SK-N-DZ (cell line): Measurements from ENCODE around the gene USP33. TPM values are rescaled to one million over a fixed set of nuclear protein-coding genes. Genes with fewer than 3 reads are reported as not detected.
"Not testable (repeated sequence)": the region's sequence is repeated elsewhere in the genome, so short reads cannot be mapped to it uniquely, and the experiment has no call there.

Source experiments
- DNase-seq: peaks from one replicate; pipeline ENCODE4 v3.0.0-alpha.2; 2015; ENCODE audit warnings: low spot score
- polyA plus RNA-seq, 2 experiments: library from polyadenylated mRNA; depleted of rRNA; stranded (reverse); fragments of >200 nt; gene quantifications; 2 replicates each; pipeline ENCODE4 v1.2.3, GENCODE V29; 2014

The USP33 gene
- polyA plus RNA-seq (2014; cell fraction: cytosol; rRNA removed) = 66.4 and 70.9 TPM in 2 replicates
- 61.6 and 62.2 TPM in 2 replicates for polyA plus RNA-seq (2014; cell fraction: nucleus; rRNA removed)

- DNase-seq = peak; percentile 87
Measured at GRCh38 chr1:77759071-77760028, at the start of gene USP33. Gene USP33, minus strand, starts transcription at chr1:77759852. Its CDS starts 18,155 bp downstream, at chr1:77741697.

- no peak for DNase-seq
Measured at GRCh38 chr1:77803371-77803770, 43.7 kb upstream of the USP33 start.

GRCh38 chr1:77802026-77802425, 42.4 kb upstream of the USP33 start:
- no peak for DNase-seq

GRCh38 chr1:77797991-77798390, 38.3 kb upstream of the USP33 start:
- DNase-seq = no peak

DNA sequence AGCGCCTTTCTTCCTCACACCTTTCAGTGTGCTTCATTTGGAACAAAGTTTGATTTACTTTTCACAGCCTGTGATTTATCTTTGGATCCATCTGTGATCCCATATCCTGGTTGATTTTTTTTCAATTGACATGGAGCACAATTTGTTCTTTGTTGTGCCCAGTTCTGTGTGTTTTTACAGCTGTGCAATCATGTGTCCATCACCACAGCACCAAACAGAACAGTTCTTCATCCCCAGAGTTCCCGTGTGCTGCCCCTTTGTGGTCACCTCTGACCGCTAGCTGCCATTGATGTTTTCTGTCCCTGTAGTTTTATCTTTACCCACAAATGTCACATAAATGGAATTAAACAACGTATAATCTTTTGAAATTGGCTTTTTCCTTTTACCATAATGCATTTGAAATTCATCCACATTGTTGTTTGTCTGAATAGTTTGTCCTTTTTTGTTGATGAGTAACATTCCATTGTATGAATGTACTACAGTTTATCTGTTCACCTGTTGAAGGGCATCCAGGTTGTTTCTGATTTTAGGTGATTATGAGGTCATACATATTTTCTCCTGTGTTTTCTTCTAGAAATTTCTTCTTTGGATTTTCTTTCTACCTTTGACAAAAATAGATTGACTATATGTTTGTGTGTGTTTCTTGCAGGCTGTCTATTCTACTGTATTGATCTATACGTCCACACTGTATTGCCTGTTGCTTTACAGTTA, 37.2 kb upstream of the USP33 start:
- DNase-seq = no peak

GRCh38 chr1:77794550-77794949, 34.9 kb upstream of the USP33 start:
- DNase-seq = no peak

- DNase-seq = not testable (repeated sequence)
Measured at GRCh38 chr1:77786093-77786741, 26.6 kb upstream of the USP33 start.

DNA sequence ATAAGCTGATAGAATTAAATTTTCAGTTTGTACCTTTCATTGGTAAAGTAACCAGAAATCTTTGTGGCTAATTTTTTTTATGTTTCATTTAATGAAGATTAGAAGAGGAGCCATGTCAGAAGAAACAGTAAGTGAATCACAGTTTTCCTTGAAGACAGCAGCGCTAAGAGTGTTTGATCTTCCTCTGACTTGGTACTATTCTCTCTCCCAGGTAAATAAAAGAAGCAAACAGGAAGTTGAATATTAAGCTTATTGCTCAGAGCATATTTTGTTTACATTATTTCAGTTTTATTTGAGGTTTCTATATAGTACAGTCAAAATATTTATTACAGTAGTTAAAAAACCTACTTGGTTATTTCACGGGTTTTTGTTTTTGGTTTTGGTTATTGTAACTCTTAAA, 23.5 kb upstream of the USP33 start:
- no peak for DNase-seq

- DNase-seq = no peak
Measured at GRCh38 chr1:77781683-77782082, 22.0 kb upstream of the USP33 start.

DNA sequence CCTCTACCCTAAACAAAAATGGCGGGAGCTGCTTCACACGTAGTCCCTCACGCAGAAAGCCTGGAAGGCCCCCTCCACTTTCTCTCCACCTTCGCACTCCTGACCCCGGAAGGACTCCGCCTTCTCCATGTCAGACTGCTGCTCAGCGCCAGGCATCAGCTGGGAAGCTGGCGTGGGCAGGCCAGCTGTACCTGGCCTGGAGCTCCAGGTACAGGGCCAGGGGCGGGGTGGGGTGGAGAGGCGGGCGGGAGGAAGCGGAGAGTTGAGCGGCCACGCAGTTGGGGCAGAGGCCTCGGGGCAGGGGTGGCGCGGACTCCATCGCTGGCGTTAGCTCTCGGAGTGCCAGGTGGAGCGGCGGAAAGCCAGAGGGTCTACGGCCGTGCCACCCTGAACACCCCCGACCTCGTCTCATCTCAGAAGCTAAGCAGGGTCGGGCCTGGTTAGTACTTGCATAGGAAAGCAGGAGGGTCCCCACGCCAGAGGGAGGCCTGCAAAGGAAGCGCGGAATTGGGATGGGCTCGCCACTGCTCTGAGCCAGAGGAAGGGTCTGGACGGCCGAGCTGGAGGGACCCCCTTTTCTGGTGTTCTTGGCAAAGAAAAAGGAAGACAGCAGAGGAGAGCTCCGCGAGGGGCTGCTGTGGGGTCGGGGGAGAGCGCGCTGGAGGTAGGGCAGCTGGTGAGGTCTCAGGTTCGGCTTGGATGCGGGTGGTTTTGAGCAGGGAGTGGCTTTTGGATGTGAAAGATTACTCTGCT, 20.1 kb upstream of the USP33 start, which contains the start of gene MIGA1:
Gene MIGA1 (plus strand): TSS at position 121 of the 753 bp plus-strand sequence. CDS start 3,604 bp downstream, outside the sequence.
- DNase-seq = peak; percentile 90

GRCh38 chr1:77776007-77776700, 16.5 kb upstream of the USP33 start:
- no peak for DNase-seq

DNA sequence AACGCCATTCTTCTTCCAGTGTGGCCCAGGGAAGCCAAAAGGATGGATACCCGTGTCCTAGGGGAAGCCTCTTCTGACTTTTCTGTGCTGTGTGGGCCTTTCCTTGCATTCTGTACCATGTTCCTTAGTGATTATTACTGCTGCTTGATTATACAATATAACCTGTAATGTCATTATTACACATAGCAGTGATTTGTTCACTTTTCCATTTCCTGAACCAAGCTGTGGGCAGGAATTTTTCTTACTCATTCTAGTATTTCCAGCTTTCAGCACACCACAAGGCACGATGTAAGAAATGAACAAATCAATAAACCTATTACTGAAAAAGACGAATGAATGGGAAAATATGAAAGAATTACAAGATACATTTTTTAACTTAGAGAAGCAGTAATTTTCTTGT, 8.4 kb upstream of the USP33 start:
- DNase-seq = no peak

GRCh38 chr1:77762072-77762476, 2.4 kb upstream of the USP33 start:
- DNase-seq = no peak

GRCh38 chr1:77757603-77758002, 2.0 kb downstream of the USP33 start:
- DNase-seq = no peak

DNA sequence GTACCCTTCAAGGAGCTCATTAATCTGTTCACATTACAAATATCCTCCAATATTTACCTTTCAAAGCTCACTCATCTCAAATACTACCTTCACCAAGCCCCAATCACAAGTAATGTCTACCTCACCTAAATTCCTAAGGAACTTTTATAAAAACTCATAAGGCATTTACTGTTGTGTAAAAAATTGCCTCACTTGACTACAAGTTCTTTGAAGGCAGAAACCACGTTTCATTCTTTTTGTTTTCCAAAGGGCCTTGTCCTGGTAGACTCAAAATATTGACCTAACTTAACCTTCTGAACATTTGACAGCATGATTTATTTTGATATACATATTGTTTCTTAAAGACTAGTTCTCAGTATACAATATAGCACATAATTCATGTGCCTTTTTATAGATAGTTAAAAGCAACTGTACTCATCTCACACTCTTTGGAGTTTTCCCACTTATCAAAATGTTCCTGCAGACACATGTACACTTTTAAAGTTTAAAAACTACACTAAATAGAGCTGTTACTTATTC, 2.5 kb downstream of the USP33 start:
- DNase-seq = no peak

- no peak for DNase-seq
Measured at GRCh38 chr1:77756052-77756754, 3.4 kb downstream of the USP33 start.

DNA sequence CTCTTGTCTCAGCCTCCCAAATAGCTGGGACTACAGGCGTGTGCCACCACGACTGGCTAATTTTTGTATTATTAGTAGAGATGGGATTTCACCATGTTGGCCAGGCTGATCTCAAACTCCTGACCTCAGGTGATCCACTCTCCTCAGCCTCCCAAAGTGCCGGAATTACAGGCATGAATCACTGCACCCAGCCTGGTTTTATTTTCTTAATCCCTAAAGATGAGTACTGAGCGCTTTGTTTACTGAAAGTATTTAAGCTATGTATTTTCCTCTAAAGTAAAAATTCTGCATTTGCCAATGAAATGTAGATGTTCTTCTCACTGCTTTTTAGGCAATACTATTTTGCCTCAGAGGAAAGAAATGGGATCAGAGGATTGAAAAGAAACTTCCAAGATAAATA, 10.2 kb downstream of the USP33 start:
- not testable (repeated sequence) for DNase-seq

DNA sequence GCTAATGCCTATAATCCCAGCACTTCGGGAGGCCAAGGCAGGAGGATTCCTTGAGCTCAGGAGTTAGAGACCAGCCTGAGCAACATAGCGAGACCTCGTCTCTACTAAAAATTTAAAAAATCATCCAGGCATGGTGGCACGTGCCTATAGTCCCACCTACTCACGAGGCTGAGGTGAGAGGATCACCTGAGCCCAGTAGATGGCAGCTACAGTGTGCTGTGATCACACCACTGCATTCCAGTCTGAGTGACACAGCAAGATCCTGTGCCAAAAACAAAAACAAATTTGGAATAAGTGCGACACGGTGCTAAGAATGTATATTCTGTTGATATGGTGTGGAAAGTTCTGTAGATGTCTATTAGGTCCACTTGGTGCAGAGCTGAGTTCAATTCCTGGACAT, 15.1 kb downstream of the USP33 start:
- DNase-seq = no peak

DNA sequence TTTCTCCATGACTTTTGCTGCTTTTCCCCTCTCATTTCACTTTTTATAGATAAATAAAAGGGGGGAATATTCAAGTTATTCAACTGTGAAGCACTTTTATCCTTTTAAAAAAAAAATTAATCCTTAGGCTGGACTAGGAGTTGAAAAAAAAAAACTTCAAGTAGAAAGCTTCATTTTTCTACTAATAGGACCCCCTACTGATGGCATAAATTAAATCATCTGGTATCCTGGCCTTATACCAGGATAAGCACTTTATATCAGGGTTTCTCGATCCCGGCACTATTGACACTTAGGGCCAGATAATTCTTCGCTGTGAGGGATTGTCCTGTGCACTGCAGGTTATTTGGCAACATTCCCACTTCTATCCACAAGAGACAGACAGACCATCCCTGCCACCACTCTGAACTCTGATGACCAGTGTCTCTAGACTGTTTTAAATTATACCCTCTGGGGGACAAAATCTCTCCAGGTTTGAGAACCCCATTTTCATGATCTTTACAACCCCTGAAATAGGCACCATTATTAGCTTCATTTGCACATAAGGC, 17.6 kb downstream of the USP33 start:
- no peak for DNase-seq
